Smooth muscle cell (in vitro differentiated cells): Measurements from ENCODE around the gene HIP1R. TPM values are rescaled to one million over a fixed set of nuclear protein-coding genes. Genes with fewer than 3 reads are reported as not detected.

Experiments used
- DNase-seq: peaks from one replicate; lab custom pipeline; 2025; ENCODE audit not compliant: unreplicated experiment; lab: John Stamatoyannopoulos, UW
- H2AFZ ChIP-seq: fragments of 200-600 bp; sonication (generic); 2 replicates; pipeline ENCODE4 v1.6.0; 2016; ENCODE audit warnings: antibody characterized with exemption, low read depth, mild to moderate bottlenecking
- H3F3A ChIP-seq: fragments of 200-600 bp; sonication (generic); 2 replicates; pipeline ENCODE4 v1.6.0; 2017; ENCODE audit warnings: antibody characterized with exemption, low read depth
- H3K27ac ChIP-seq: fragments of 200-600 bp; sonication (generic); 2 replicates; pipeline ENCODE4 v1.5.1; 2016; ENCODE audit warnings: low read depth, mild to moderate bottlenecking
- H3K27me3 ChIP-seq: fragments of 200-600 bp; sonication (generic); 2 replicates; pipeline ENCODE4 v1.6.1; 2016; ENCODE audit warnings: low read depth, mild to moderate bottlenecking
- H3K36me3 ChIP-seq: fragments of 200-600 bp; sonication (generic); 2 replicates; pipeline ENCODE4 v1.5.1; 2016; ENCODE audit warnings: low read depth
- H3K4me1 ChIP-seq: fragments of 200-600 bp; sonication (generic); 2 replicates; pipeline ENCODE4 v1.5.1; 2016; ENCODE audit warnings: low read depth
- H3K4me2 ChIP-seq: fragments of 200-600 bp; sonication (generic); 2 replicates; pipeline ENCODE4 v1.6.0; 2016; ENCODE audit warnings: mild to moderate bottlenecking
- H3K4me3 ChIP-seq: fragments of 200-600 bp; sonication (generic); 2 replicates; pipeline ENCODE4 v1.5.1; 2016; ENCODE audit warnings: mild to moderate bottlenecking
- H3K79me2 ChIP-seq: fragments of 200-600 bp; sonication (generic); 2 replicates; pipeline ENCODE4 v1.6.0; 2016; ENCODE audit warnings: low read depth, mild to moderate bottlenecking
- H3K9ac ChIP-seq: fragments of 200-600 bp; sonication (generic); 2 replicates; pipeline ENCODE4 v1.6.0; 2016; ENCODE audit warnings: low read depth
- H3K9me3 ChIP-seq: fragments of 200-600 bp; sonication (generic); replicated peaks from 2 replicates; pipeline ENCODE4 v1.5.1; 2016; ENCODE audit warnings: low read depth
- H4K20me1 ChIP-seq: fragments of 200-600 bp; sonication (generic); 2 replicates; pipeline ENCODE4 v1.6.0; 2016; ENCODE audit warnings: low read depth
- WGBS: methylation state at CpG from one replicate; pipeline ENCODE4 v1.1.7; 2016; ENCODE audit warnings: low lambda C conversion rate; 5-methylcytosine and 5-hydroxymethylcytosine counted together
- polyA plus RNA-seq: library from polyadenylated mRNA; unstranded; fragments of >200 nt; fragmentation: Nextera tagmentation; extraction: Ambion mirVana; gene quantifications from 2 replicates; pipeline ENCODE4 v1.2.1, GENCODE V29; 2016
- total RNA-seq: library from RNA; depleted of rRNA; stranded (reverse); fragments of >200 nt; gene quantifications from 2 replicates; pipeline ENCODE4 v1.2.3, GENCODE V29; 2014
- TF ChIP-seq, protein P1 (sequence below): fragments of 200-600 bp; sonication (generic); IDR thresholded peaks from 2 replicates; pipeline ENCODE4 v1.5.1; 2017; ENCODE audit warnings: borderline replicate concordance, mild to moderate bottlenecking, antibody characterized with exemption; ENCODE audit not compliant: insufficient read depth, poor library complexity, severe bottlenecking

The HIP1R gene
- total and polyA plus RNA-seq, 2 experiments from 2014 or later = 6.0 to 27.8 TPM

DNA sequence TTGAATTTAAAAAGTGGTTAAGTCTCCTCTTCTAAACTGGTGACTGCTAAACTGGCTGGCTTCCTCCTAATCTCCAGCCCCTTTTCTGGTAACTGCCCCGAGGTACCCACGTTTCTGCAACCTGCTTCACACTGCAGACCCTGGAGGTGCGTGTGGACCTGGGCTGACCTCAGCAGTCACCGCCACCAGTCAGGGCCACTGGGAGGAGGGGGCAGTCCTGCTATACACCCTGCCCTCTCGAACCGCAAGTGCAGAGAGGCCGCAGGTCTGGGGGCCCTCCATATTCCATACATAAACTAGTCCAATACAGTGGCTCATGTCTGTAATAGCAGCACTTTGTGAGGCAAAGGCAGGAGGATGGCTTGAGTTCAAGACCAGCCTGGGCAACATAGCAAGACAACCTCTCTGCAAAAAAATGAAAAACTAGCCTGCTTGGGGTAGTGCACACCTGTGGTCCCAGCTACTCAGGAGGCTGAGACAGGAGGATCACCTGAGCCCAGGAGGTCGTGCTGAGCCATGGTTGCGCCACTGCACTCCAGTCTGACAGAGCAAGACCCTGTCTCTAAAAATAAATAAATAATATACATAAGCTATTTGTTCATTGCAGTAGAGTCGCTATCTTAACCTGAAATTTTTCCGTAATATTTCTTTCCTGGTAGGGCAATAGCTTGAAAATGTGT lies 35.0 kb downstream of the HIP1R start:
- no peaks in the 10 kb centered on the region for H3F3A ChIP-seq

GRCh38 chr12:122870867-122871664 lies 35.8 kb downstream of the HIP1R start:
- H3K27ac ChIP-seq = peak overlapping the region; percentile 92
- no peaks in the 10 kb centered on the region for H3K27me3 ChIP-seq
- H3K9ac ChIP-seq = peak overlapping the region; percentile 50
- peaks cover 57% of the 10 kb centered on the region for H3K79me2 ChIP-seq
- H3K4me3 ChIP-seq = peak overlapping the region; percentile 27
- peaks cover 95% of the 10 kb centered on the region for H4K20me1 ChIP-seq
- 46% methylated on average over 15 of the region's 15 CpGs for WGBS
- TF ChIP-seq, protein P1, sequence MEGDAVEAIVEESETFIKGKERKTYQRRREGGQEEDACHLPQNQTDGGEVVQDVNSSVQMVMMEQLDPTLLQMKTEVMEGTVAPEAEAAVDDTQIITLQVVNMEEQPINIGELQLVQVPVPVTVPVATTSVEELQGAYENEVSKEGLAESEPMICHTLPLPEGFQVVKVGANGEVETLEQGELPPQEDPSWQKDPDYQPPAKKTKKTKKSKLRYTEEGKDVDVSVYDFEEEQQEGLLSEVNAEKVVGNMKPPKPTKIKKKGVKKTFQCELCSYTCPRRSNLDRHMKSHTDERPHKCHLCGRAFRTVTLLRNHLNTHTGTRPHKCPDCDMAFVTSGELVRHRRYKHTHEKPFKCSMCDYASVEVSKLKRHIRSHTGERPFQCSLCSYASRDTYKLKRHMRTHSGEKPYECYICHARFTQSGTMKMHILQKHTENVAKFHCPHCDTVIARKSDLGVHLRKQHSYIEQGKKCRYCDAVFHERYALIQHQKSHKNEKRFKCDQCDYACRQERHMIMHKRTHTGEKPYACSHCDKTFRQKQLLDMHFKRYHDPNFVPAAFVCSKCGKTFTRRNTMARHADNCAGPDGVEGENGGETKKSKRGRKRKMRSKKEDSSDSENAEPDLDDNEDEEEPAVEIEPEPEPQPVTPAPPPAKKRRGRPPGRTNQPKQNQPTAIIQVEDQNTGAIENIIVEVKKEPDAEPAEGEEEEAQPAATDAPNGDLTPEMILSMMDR = no peak
- H3K4me1 ChIP-seq = peaks cover 35% of the 10 kb centered on the region
- H3K36me3 ChIP-seq = peaks cover 6% of the 10 kb centered on the region
- H2AFZ ChIP-seq = no peak overlapping the region
- H3K9me3 ChIP-seq = no peaks in the 10 kb centered on the region
- no peak for DNase-seq
- H3K4me2 ChIP-seq = peak overlapping the region; percentile 82
- peaks cover 3% of the 10 kb centered on the region for H3F3A ChIP-seq

More for the DNA sequence above, 35.0 kb downstream of the HIP1R start:
- Histone ChIP-seq H2AFZ (no peak overlapping the region), H3K27me3 (no peaks in the 10 kb centered on the region), H3K79me2 (peaks cover 50% of the 10 kb centered on the region), H3K4me1 (peaks cover 27% of the 10 kb centered on the region), H3K27ac (no peak overlapping the region), H3K4me2 (no peak overlapping the region), H4K20me1 (peaks cover 93% of the 10 kb centered on the region), H3K9me3 (no peaks in the 10 kb centered on the region), H3K9ac (no peak overlapping the region), H3K4me3 (no peak overlapping the region), H3K36me3 (peaks cover 6% of the 10 kb centered on the region)
- DNase-seq = no peak
- WGBS = 97% methylated on average over 11 of the region's 11 CpGs
- TF ChIP-seq, protein P1 = no peak

- Histone ChIP-seq H2AFZ (no peak overlapping the region), H3F3A (peaks cover 6% of the 10 kb centered on the region), H3K9me3 (no peaks in the 10 kb centered on the region), H4K20me1 (peaks cover 97% of the 10 kb centered on the region), H3K4me3 (peak overlapping the region; percentile 27), H3K27ac (peak overlapping the region; percentile 92), H3K79me2 (peaks cover 68% of the 10 kb centered on the region), H3K9ac (peak overlapping the region; percentile 69), H3K36me3 (peaks cover 6% of the 10 kb centered on the region), H3K4me2 (peak overlapping the region; percentile 82), H3K27me3 (no peaks in the 10 kb centered on the region), H3K4me1 (peaks cover 36% of the 10 kb centered on the region)
- TF ChIP-seq, protein P1 = no peak
- DNase-seq = no peak
- WGBS = 29% methylated on average over 23 of the region's 23 CpGs
Observed at GRCh38 chr12:122871851-122872780, 36.9 kb downstream of the HIP1R start.
